DOHH2 (cell line): ENCODE data around the gene RNU2-63P.

Experiments
- H3F3A ChIP-seq: fragments of 200-600 bp; sonication (generic), shearing (Covaris generic); 2 replicates; pipeline ENCODE4 v1.6.0; 2016; ENCODE audit warnings: antibody characterized with exemption, mild to moderate bottlenecking; ENCODE audit not compliant: control insufficient read depth, insufficient read depth
- H3K27ac ChIP-seq: fragments of 200-600 bp; sonication (generic); 2 replicates; pipeline ENCODE4 v1.5.1; 2014; ENCODE audit warnings: low read depth, mild to moderate bottlenecking, low read length, moderate library complexity
- H3K27me3 ChIP-seq: fragments of 200-600 bp; sonication (generic); 2 replicates; pipeline ENCODE4 v1.6.1; 2014; ENCODE audit warnings: mild to moderate bottlenecking, low read length, mixed read lengths; ENCODE audit not compliant: control insufficient read depth
- H3K36me3 ChIP-seq: fragments of 200-600 bp; sonication (generic); 2 replicates; pipeline ENCODE4 v1.6.1; 2014; ENCODE audit warnings: mild to moderate bottlenecking, low read length, moderate library complexity, mixed read lengths; ENCODE audit not compliant: control insufficient read depth
- H3K4me1 ChIP-seq: fragments of 200-600 bp; sonication (generic); 2 replicates; pipeline ENCODE4 v1.6.1; 2014; ENCODE audit warnings: mild to moderate bottlenecking, low read length, mixed read lengths; ENCODE audit not compliant: control insufficient read depth
- H3K4me2 ChIP-seq: fragments of 200-600 bp; sonication (generic); 2 replicates; pipeline ENCODE4 v1.6.0; 2014; ENCODE audit warnings: mild to moderate bottlenecking, low read length, moderate library complexity
- H3K4me3 ChIP-seq: fragments of 200-600 bp; sonication (generic); 2 replicates; pipeline ENCODE4 v1.5.1; 2014; ENCODE audit warnings: mild to moderate bottlenecking, low read length, mixed read lengths
- H3K79me2 ChIP-seq: fragments of 200-600 bp; sonication (generic); 2 replicates; pipeline ENCODE4 v1.6.1; 2014; ENCODE audit warnings: mild to moderate bottlenecking, low read length, mixed read lengths; ENCODE audit not compliant: control insufficient read depth
- H3K9me2 ChIP-seq: fragments of 200-600 bp; sonication (generic); replicated peaks from 2 replicates; pipeline ENCODE4 v1.6.1; 2014; ENCODE audit warnings: mild to moderate bottlenecking, low read length, mixed read lengths; ENCODE audit not compliant: control insufficient read depth
- H3K9me3 ChIP-seq: fragments of 200-600 bp; sonication (generic); 2 replicates; pipeline ENCODE4 v1.6.1; 2014; ENCODE audit warnings: antibody characterized with exemption, low read length, mixed read lengths; ENCODE audit not compliant: control insufficient read depth, insufficient read depth
- H4K20me1 ChIP-seq: fragments of 200-600 bp; sonication (generic); 2 replicates; pipeline ENCODE4 v1.6.0; 2014; ENCODE audit warnings: low read depth, mild to moderate bottlenecking, antibody characterized with exemption, low read length, moderate library complexity; ENCODE audit not compliant: control insufficient read depth, insufficient read depth
- EZH2phosphoT487 ChIP-seq: fragments of 200-600 bp; sonication (generic); IDR thresholded peaks from 2 replicates; pipeline ENCODE4 v1.6.1; 2017; ENCODE audit warnings: borderline replicate concordance, mild to moderate bottlenecking, antibody characterized with exemption, low read length, moderate library complexity, mixed read lengths
- TF ChIP-seq, protein P1 (sequence below): fragments of 200-600 bp; sonication (generic); IDR thresholded peaks from one replicate; pipeline ENCODE4 v1.5.1; 2014; ENCODE audit warnings: antibody characterized with exemption, mild to moderate bottlenecking, low read depth, low read length; ENCODE audit not compliant: poor library complexity, severe bottlenecking

Gene RNU2-63P

DNA sequence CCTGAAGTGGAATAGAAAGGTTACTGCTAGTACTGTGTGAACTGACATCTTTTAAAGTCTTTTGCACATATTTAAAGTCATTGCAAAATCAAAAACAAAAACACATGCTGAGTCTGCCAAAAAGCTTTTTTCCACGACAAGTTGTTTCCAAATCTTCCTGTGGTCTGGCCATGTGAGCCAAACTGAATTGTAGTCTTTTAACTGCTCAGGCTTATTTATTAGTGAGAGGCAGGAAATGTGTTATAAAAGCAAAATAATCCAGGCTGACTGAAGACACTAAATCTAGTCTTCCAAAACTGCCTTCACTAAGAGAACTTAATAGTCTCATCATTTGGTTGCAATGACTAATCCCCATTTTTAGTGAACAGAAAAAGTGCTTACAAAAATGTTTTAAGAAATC is 36.9 kb upstream of the RNU2-63P start:
- Histone ChIP-seq H4K20me1 (0 out of 2 replicates have a peak, but pooled peaks cover 8% of the 10 kb centered on the region), H3K4me3 (peak overlapping the region; percentile 92)
- no peak for TF ChIP-seq EZH2phosphoT487
- TF ChIP-seq, protein P1, sequence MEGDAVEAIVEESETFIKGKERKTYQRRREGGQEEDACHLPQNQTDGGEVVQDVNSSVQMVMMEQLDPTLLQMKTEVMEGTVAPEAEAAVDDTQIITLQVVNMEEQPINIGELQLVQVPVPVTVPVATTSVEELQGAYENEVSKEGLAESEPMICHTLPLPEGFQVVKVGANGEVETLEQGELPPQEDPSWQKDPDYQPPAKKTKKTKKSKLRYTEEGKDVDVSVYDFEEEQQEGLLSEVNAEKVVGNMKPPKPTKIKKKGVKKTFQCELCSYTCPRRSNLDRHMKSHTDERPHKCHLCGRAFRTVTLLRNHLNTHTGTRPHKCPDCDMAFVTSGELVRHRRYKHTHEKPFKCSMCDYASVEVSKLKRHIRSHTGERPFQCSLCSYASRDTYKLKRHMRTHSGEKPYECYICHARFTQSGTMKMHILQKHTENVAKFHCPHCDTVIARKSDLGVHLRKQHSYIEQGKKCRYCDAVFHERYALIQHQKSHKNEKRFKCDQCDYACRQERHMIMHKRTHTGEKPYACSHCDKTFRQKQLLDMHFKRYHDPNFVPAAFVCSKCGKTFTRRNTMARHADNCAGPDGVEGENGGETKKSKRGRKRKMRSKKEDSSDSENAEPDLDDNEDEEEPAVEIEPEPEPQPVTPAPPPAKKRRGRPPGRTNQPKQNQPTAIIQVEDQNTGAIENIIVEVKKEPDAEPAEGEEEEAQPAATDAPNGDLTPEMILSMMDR = no peak

DNA sequence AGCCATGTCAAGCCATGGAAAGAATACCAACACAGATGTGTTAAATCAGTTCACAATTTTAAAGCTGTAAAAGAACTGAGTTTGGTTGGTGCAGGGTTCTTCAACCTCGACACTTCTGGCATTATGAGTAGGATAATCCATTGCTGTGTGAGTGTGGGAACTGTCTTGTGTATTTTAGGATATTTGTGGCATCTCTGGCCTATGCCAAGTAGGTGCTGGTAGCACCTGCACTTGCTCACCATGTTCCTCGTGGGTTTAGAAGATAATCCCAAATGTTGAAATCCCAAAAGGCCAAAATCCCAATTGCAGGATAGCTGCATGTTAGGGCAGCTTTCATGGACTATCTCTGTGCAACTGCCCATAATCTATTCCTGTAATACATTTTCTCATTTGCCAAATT is 35.4 kb upstream of the RNU2-63P start:
- Histone ChIP-seq H3K4me1 (peaks cover 30% of the 10 kb centered on the region), H3K27me3 (no peaks in the 10 kb centered on the region), H3K36me3 (peaks cover 66% of the 10 kb centered on the region), H3K27ac (no peak overlapping the region), H3K9me2 (no peaks in the 10 kb centered on the region), H3K4me2 (no peak overlapping the region), H3F3A (peaks cover 9% of the 10 kb centered on the region; the same call in 1 of the 2 replicates), H3K4me3 (no peak overlapping the region), H4K20me1 (0 out of 2 replicates have a peak, but pooled peaks cover 8% of the 10 kb centered on the region), H3K79me2 (peaks cover 55% of the 10 kb centered on the region), H3K9me3 (no peaks in the 10 kb centered on the region)
- TF ChIP-seq, protein P1 = no peak
- TF ChIP-seq EZH2phosphoT487 = no peak

More for the DNA sequence above, 36.9 kb upstream of the RNU2-63P start:
- Histone ChIP-seq H3K27me3 (no peaks in the 10 kb centered on the region), H3K27ac (no peak overlapping the region), H3F3A (peaks cover 9% of the 10 kb centered on the region; the same call in 1 of the 2 replicates), H3K9me3 (no peaks in the 10 kb centered on the region), H3K4me1 (peaks cover 30% of the 10 kb centered on the region), H3K4me2 (peak overlapping the region; percentile 94), H3K79me2 (peaks cover 55% of the 10 kb centered on the region), H3K9me2 (no peaks in the 10 kb centered on the region), H3K36me3 (peaks cover 66% of the 10 kb centered on the region)

DNA sequence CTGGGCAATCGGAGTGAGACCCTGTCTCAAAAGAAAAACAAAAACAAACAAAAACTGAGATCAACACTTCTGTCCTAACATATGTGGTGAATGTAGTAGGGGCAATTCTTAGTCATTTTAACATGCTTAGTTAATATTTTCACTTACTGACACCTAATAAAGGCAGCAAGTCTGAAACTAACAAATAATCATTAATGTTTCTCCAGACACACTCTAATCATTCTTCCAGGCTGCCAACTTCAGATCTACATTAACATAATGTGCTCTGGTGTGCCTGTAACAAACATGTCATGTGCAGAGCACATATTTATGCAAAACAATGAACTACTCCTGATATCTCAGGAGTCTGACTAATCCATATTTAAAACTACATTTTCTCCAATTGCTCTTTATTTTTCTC is 33.3 kb upstream of the RNU2-63P start:
- H3K36me3 ChIP-seq = peaks cover 61% of the 10 kb centered on the region
- H3K9me3 ChIP-seq = no peaks in the 10 kb centered on the region
- H4K20me1 ChIP-seq = 0 out of 2 replicates have a peak, but pooled peaks cover 4% of the 10 kb centered on the region

More for the DNA sequence above, 33.3 kb upstream of the RNU2-63P start:
- Histone ChIP-seq H3K4me3 (no peak overlapping the region), H3F3A (peaks cover 9% of the 10 kb centered on the region; the same call in 1 of the 2 replicates), H3K79me2 (peaks cover 59% of the 10 kb centered on the region), H3K27me3 (no peaks in the 10 kb centered on the region), H3K27ac (no peak overlapping the region), H3K4me1 (peaks cover 21% of the 10 kb centered on the region), H3K9me2 (no peaks in the 10 kb centered on the region), H3K4me2 (no peak overlapping the region)
- TF ChIP-seq, protein P1 = no peak
- TF ChIP-seq EZH2phosphoT487 = no peak
